ENCODE results near the gene CSNK1E. TPM values are rescaled to one million over a fixed set of nuclear protein-coding genes. Genes with fewer than 3 reads are reported as not detected.

Gene CSNK1E
- total and polyA plus RNA-seq, 2 of the 4 experiments (the other 2 are of a cell fraction) = 116 to 276 TPM

DNA sequence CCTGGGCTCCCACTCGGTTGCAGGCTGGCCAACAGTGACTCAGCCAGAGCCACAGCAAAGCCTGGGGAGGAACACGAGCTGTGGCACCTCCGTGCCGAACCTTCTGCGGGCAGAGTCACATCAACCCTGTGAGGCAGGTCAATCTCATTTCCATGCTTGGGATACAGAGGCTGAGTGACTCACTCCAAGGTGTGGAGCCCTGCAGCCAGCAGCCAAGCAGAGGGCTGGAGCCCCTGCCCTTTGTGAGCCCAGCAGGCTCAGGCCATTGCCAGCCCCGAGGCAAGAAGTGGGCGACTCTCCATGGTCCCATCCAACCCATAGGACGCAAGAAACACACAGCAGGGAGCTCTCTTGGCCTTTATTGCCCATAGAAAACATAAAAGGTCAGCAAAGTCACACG lies 21.4 kb downstream of the CSNK1E start:
- Histone ChIP-seq H2BK15ac (ENCODE audit: low read depth, low read length) (no peak overlapping the region), H3K4me3 (ENCODE audit: insufficient read depth, low read depth, low read length) (no peak overlapping the region), H3K18ac (ENCODE audit: low read depth, low read length) (no peak overlapping the region), H3K27me3 (ENCODE audit: control insufficient read depth, insufficient read depth, low read length) (no peaks in the 10 kb centered on the region), H3K9me3 (ENCODE audit: control insufficient read depth, insufficient read depth, low read length) (no peaks in the 10 kb centered on the region), H3K9me1 (ENCODE audit: insufficient read depth, low read length) (no peaks in the 10 kb centered on the region), H2AK5ac (ENCODE audit: low read depth, low read length) (no peak overlapping the region), H2BK5ac (ENCODE audit: low read depth, low read length, poor library complexity, severe bottlenecking) (no peak overlapping the region), H4K91ac (ENCODE audit: insufficient read depth, low read depth, low read length) (no peak overlapping the region), H2BK20ac (ENCODE audit: low read depth, low read length) (no peak overlapping the region), H4K8ac (ENCODE audit: low read depth in 2 of 2, low read length in 2 of 2) (no peak overlapping the region), H4K20me1 (ENCODE audit: insufficient read depth, low read length) (peaks cover 93% of the 10 kb centered on the region), H3K36me3 (ENCODE audit: control insufficient read depth, insufficient read depth, low read length) (peaks cover 96% of the 10 kb centered on the region), H3K14ac (replicated peaks; ENCODE audit: low read depth, low read length) (no peak overlapping the region), H3K9ac (ENCODE audit: low read depth, low read length) (no peak overlapping the region), H4K5ac (ENCODE audit: low read depth, low read length) (no peak overlapping the region), H2BK120ac (ENCODE audit: low read depth, low read length) (no peak overlapping the region), H3K23ac (ENCODE audit: low read depth, low read length) (no peak overlapping the region), H3K79me1 (ENCODE audit: low read depth in 1 of 2, low read length in 2 of 2) (peaks cover 30 to 92% of the 10 kb centered on the region in 2 experiments), H3K4me2 (ENCODE audit: low read depth, low read length) (no peak overlapping the region), H3K4ac (ENCODE audit: low read depth, low read length) (no peak overlapping the region), H3K56ac (ENCODE audit: extremely low read depth, insufficient read depth, low read length) (no peak overlapping the region), H3K27ac (ENCODE audit: insufficient read depth, low read length) (no peak overlapping the region), H2AFZ (replicated peaks; ENCODE audit: low read length, poor library complexity) (no peak overlapping the region), H3K4me1 (ENCODE audit: control insufficient read depth, insufficient read depth, low read length) (peaks cover 3% of the 10 kb centered on the region; the same call in 1 of the 2 replicates), H2AK9ac (replicated peaks; ENCODE audit: low read depth, low read length, poor library complexity) (no peak overlapping the region)
- BruUV-seq (replicated peaks) = no TSS peak
- ChIA-PET POLR2A (ENCODE audit: unreplicated experiment) (no interaction called here), CTCF (no interaction called here)
- WGBS, 2 experiments (ENCODE audit: extremely low coverage in 2 of 2, insufficient read length in 1 of 2) = 91% methylated on average over 5 of the region's 9 CpGs; no CpG with 5 or more reads in 1 of the 2 experiments
- TF ChIP-seq CHD1 (IDR thresholded peaks at IDR 0.05; ENCODE audit: low read depth, low read length) = no peak
- TF ChIP-seq, protein P1, sequence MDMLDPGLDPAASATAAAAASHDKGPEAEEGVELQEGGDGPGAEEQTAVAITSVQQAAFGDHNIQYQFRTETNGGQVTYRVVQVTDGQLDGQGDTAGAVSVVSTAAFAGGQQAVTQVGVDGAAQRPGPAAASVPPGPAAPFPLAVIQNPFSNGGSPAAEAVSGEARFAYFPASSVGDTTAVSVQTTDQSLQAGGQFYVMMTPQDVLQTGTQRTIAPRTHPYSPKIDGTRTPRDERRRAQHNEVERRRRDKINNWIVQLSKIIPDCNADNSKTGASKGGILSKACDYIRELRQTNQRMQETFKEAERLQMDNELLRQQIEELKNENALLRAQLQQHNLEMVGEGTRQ (IDR thresholded peaks at IDR 0.05; ENCODE audit: low read depth, low read length) = no peak
- dilution Hi-C loops (cut with HindIII; ENCODE audit: low sequenced_read_pairs, unreplicated experiment) = no loop called here
- DNase-seq (no peak), ATAC-seq (ENCODE audit: low read depth) (no peak)
- in situ Hi-C loops (cut with MboI; ENCODE audit: low sequenced_read_pairs) = no loop called here
- intact Hi-C loops (cut with micrococcal nuclease) = no loop called here

Data from IMR-90 (cell line).